HCT116 (cell line): Measurements from ENCODE around the gene ALKBH7. TPM values are rescaled to one million over a fixed set of nuclear protein-coding genes. Genes with fewer than 3 reads are reported as not detected.
"Not testable (repeated sequence)": the region's sequence is repeated elsewhere in the genome, so short reads cannot be mapped to it uniquely, and the experiment has no call there.

Experiments
- ATAC-seq: fragments of 200-7000 bp; cut with Tn5 transposase; 2 replicates; pipeline ENCODE4 v1.9.1; 2020; ENCODE audit warnings: mild to moderate bottlenecking, moderate library complexity
- BruUV-seq: library from RNA; stranded (reverse); fragments of 400-500 nt; replicated peaks from 2 replicates; lab custom pipeline; 2021; lab: Mats Ljungman, UMichigan
- CTCF ChIA-PET: fragments of 300-600 bp; sonication (Branson Sonifier 250); formaldehyde crosslinking; loops from one replicate; lab custom pipeline; 2021; ENCODE audit warnings: antibody characterized with exemption; lab: Charles Lee
- POLR2A ChIA-PET: fragments of 300-600, 350-600 bp; sonication (Branson Sonifier 250); formaldehyde crosslinking; loops from one replicate; lab custom pipeline; 2021; ENCODE audit warnings: antibody characterized with exemption; lab: Charles Lee
- RAD21 ChIA-PET, 2 experiments: fragments of 300-600 bp; sonication (Branson Sonifier 250); formaldehyde crosslinking; loops; one replicate each; lab custom pipeline; 2023; ENCODE audit warnings: low total read pairs in 2 of 2; ENCODE audit not compliant: uncharacterized antibody in 2 of 2, unreplicated experiment in 2 of 2, low non-redundant PET in 1 of 2; lab: Charles Lee
- DNase-seq: peaks from one replicate; pipeline ENCODE4 v3.0.0-alpha.2; 2010; ENCODE audit warnings: low read depth, low spot score
- H2AFZ ChIP-seq: fragments of 200-600 bp; shearing (Covaris generic), sonication (generic); 2 replicates; pipeline ENCODE4 v1.6.1; 2017; ENCODE audit warnings: low read depth, mixed run types, mixed read lengths, antibody characterized with exemption, low read length; ENCODE audit not compliant: poor library complexity, severe bottlenecking
- H3K27ac ChIP-seq: 2 replicates; pipeline ENCODE4 v1.5.1; 2012; ENCODE audit warnings: low read depth, low read length
- H3K27me3 ChIP-seq: fragments of 200-600 bp; sonication (generic); 2 replicates; pipeline ENCODE4 v1.6.1; 2016; ENCODE audit warnings: mixed run types, low read length, mixed read lengths; ENCODE audit not compliant: insufficient read depth
- H3K36me3 ChIP-seq, 2 experiments: fragments of 200-500 bp in 1 of 2; fragments of 200-600 bp in 1 of 2; sonication (Bioruptor generic) in 1 of 2; sonication (generic) in 1 of 2; 2 replicates each; pipeline versions ENCODE4 v1.5.1 to v1.6.1; 2014 to 2016; ENCODE audit warnings: low read length in 2 of 2, inconsistent platforms in 1 of 2, mixed read lengths in 1 of 2, mixed run types in 1 of 2; ENCODE audit not compliant: insufficient read depth in 2 of 2, control insufficient read depth in 1 of 2
- H3K4me1 ChIP-seq, 2 experiments: fragments of 200-600 bp in 1 of 2; sonication (generic) in 1 of 2; 2 replicates each; pipeline versions ENCODE4 v1.5.1 to v1.6.1; 2012 to 2017; ENCODE audit warnings: low read length in 2 of 2, inconsistent platforms in 1 of 2, mild to moderate bottlenecking in 1 of 2, mixed read lengths in 1 of 2, mixed run types in 1 of 2, moderate library complexity in 1 of 2; ENCODE audit not compliant: insufficient read depth in 2 of 2, control insufficient read depth in 1 of 2
- H3K4me2 ChIP-seq: fragments of 200-600 bp; sonication (generic); 2 replicates; pipeline ENCODE4 v1.6.1; 2017; ENCODE audit warnings: mixed run types, low read length, mixed read lengths
- H3K4me3 ChIP-seq, 2 experiments: fragments of 200-600 bp in 1 of 2; sonication (generic) in 1 of 2; replicated peaks in 1 of 2; 2 replicates each; pipeline ENCODE4 v1.5.1; 2011 to 2016; ENCODE audit warnings: low read length in 2 of 2, control low read depth in 1 of 2, low read depth in 1 of 2, mild to moderate bottlenecking in 1 of 2, mixed read lengths in 1 of 2, mixed run types in 1 of 2
- H3K79me2 ChIP-seq: fragments of 200-600 bp; sonication (generic); 2 replicates; pipeline ENCODE4 v1.6.1; 2017; ENCODE audit warnings: mild to moderate bottlenecking, mixed run types, low read length, moderate library complexity, mixed read lengths; ENCODE audit not compliant: insufficient read depth
- H3K9ac ChIP-seq: fragments of 200-600 bp; sonication (generic); 2 replicates; pipeline ENCODE4 v1.6.1; 2016; ENCODE audit warnings: low read length, mixed read lengths
- H3K9me2 ChIP-seq: fragments of 200-600 bp; sonication (generic), shearing (Covaris generic); 2 replicates; pipeline ENCODE4 v1.6.1; 2017; ENCODE audit warnings: mixed run types, mild to moderate bottlenecking, moderate library complexity; ENCODE audit not compliant: insufficient read depth
- H3K9me3 ChIP-seq, 2 experiments: fragments of 200-500 bp in 1 of 2; fragments of 200-600 bp in 1 of 2; sonication (Bioruptor generic) in 1 of 2; sonication (generic) in 1 of 2; 2 replicates each; pipeline ENCODE4 v1.6.1; 2014 to 2017; ENCODE audit warnings: low read length in 2 of 2, mixed read lengths in 2 of 2, inconsistent platforms in 1 of 2, low read depth in 1 of 2, mild to moderate bottlenecking in 1 of 2, mixed run types in 1 of 2, moderate library complexity in 1 of 2; ENCODE audit not compliant: control insufficient read depth in 1 of 2, insufficient read depth in 1 of 2
- H4K20me1 ChIP-seq: fragments of 200-600 bp; sonication (generic), shearing (Covaris generic); 2 replicates; pipeline ENCODE4 v1.6.1; 2017; ENCODE audit warnings: mixed run types, mild to moderate bottlenecking, moderate library complexity; ENCODE audit not compliant: insufficient read depth
- EGR1 ChIP-seq: IDR thresholded peaks from 2 replicates; pipeline ENCODE4 v1.6.1; 2012; ENCODE audit warnings: low read depth
- ELF1 ChIP-seq: IDR thresholded peaks from 2 replicates; pipeline ENCODE4 v1.6.1; 2012; ENCODE audit warnings: low read depth, borderline replicate concordance
- EZH2 ChIP-seq: fragments of 200-600 bp; sonication (generic); IDR thresholded peaks from 2 replicates; pipeline ENCODE4 v1.6.1; 2017; ENCODE audit warnings: antibody characterized with exemption, mixed run types
- SRF ChIP-seq: IDR thresholded peaks from 2 replicates; pipeline ENCODE4 v1.6.1; 2012; ENCODE audit warnings: low read depth
- YY1 ChIP-seq: IDR thresholded peaks from 2 replicates; pipeline ENCODE4 v1.6.1; 2011; ENCODE audit warnings: low read length, low read depth, moderate library complexity, mild to moderate bottlenecking; ENCODE audit not compliant: insufficient replicate concordance; ENCODE audit errors: extremely low read depth
- ZFX ChIP-seq: fragments of 450-650 bp; IDR thresholded peaks from 2 replicates; pipeline ENCODE4 v1.6.1; 2017
- ZNF274 ChIP-seq: fragments of 200-500 bp; sonication (Bioruptor generic); IDR thresholded peaks from 2 replicates; pipeline ENCODE4 v1.6.1; 2014; ENCODE audit warnings: mild to moderate bottlenecking, low read depth, low read length, inconsistent platforms
- intact Hi-C: fragments of 100-400 bp; cut with micrococcal nuclease; formaldehyde crosslinking; loops from 2 replicates; pipeline ENCODE4 v1.10.0; 2022
- total RNA-seq: library from RNA; stranded (reverse); gene quantifications from one replicate; pipeline ENCODE4 v1.2.1, GENCODE V29; 2021; ENCODE audit not compliant: unreplicated experiment
- TF ChIP-seq, protein P1 (sequence below), 3 experiments: fragments of 200-600 bp in 1 of 3; sonication (generic) in 1 of 3; IDR thresholded peaks in 2 of 3; conservative IDR thresholded peaks in 1 of 3; 2 replicates each; pipeline ENCODE4 v1.5.1; 2012 to 2017; ENCODE audit warnings: low read depth in 2 of 3, low read length in 2 of 3, antibody characterized with exemption in 1 of 3, borderline replicate concordance in 1 of 3, control low read depth in 1 of 3, mild to moderate bottlenecking in 1 of 3, mixed read lengths in 1 of 3, mixed run types in 1 of 3, moderate library complexity in 1 of 3; ENCODE audit not compliant: insufficient read depth in 1 of 3
- TF ChIP-seq, protein P2 (sequence below): IDR thresholded peaks from 2 replicates; pipeline ENCODE4 v1.6.1; 2011; ENCODE audit warnings: mild to moderate bottlenecking, low read length, moderate library complexity; ENCODE audit not compliant: insufficient replicate concordance; ENCODE audit errors: extremely low read depth
- TF ChIP-seq, protein P3 (sequence below): IDR thresholded peaks from 2 replicates; pipeline ENCODE4 v1.6.1; 2012

ALKBH7 gene
- total RNA-seq, 1 experiment from 2014 or later: 57.1 TPM

DNA sequence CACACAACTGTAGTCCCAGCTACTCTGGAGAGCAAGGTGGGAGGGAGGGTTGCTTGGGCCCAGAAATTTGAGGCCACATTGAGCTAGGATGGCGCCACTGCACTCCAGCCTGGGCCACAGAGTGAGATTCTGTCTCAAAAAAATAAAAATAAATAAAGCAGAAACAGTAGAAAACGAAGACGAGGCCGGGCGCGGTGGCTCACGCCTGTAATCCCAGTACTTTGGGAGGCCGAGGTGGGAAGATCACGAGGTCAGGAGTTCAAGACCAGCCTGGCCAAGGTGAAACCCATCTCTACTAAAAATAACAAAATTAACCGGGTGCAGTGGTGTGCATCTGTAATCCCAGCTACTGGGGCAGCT, 11.8 kb upstream of the ALKBH7 start:
- DNase-seq, H3K27me3 ChIP-seq, H4K20me1 ChIP-seq, intact Hi-C loops, H3K9me3 ChIP-seq, BruUV-seq, H3K9me2 ChIP-seq, ATAC-seq, H3K36me3 ChIP-seq: not testable (repeated sequence)
- Histone ChIP-seq H3K4me1 (peaks cover 0 to 22% of the 10 kb centered on the region in 2 experiments), H3K4me2 (peak overlapping the region; percentile 88), H3K79me2 (peaks cover 17% of the 10 kb centered on the region; the same call in 1 of the 2 replicates), H3K9ac (peak overlapping the region; percentile 89; the same call in 1 of the 2 replicates), H2AFZ (peak overlapping the region; percentile 78), H3K4me3 (peak overlapping the region; percentile 67 to 84), H3K27ac (peak overlapping the region; percentile 68; the same call in 1 of the 2 replicates)
- POLR2A ChIA-PET: interaction anchor here (0.9 to 2.0 kb wide), 2 partner anchors 12 to 170 kb away, joined by 4 to 16 read pairs; partner anchors contain the start of genes ALKBH7 and TNFSF9
- RAD21 ChIA-PET: interaction anchor here (0.5 to 0.8 kb wide), 2 partner anchors 12 to 194 kb away, joined by 3 to 4 read pairs; partner anchors contain the start of gene ALKBH7 (in 1 of the 2)
- CTCF ChIA-PET: interaction anchor here (0.6 kb wide), 2 partner anchors 144 to 155 kb away, joined by 3 to 5 read pairs; no protein-coding TSS in a partner anchor

DNA sequence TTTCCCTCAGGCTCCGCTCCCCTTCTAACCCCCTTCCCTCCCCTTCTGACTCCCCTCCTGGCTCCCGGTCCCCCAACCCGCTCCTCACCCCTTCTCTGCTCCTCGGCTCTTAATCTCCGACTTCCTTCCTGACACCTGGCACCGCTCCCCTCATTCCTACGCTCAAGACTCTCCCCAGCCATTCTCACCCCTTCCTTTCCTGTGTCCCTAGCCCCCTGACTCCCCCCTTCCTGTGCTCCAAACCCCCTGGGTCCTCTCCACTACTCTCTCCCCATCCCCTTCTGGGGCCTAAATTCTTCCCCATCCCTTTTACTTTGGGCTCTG, 10.6 kb upstream of the ALKBH7 start:
- ATAC-seq: no peak; the same call in 1 of the 2 replicates

More for the DNA sequence above, 10.6 kb upstream of the ALKBH7 start:
- Histone ChIP-seq H3K27ac (peak overlapping the region; percentile 68), H3K79me2 (peaks cover 17% of the 10 kb centered on the region; the same call in 1 of the 2 replicates), H3K36me3 (peaks cover 6 to 20% of the 10 kb centered on the region in 2 experiments), H3K9me2 (no peaks in the 10 kb centered on the region), H3K4me1 (peaks cover 0 to 22% of the 10 kb centered on the region in 2 experiments), H3K27me3 (no peaks in the 10 kb centered on the region), H3K4me3 (peak overlapping the region; percentile 67 to 84), H2AFZ (no peak overlapping the region), H3K9me3 (no peaks in the 10 kb centered on the region), H3K9ac (peak overlapping the region; percentile 89), H4K20me1 (no peaks in the 10 kb centered on the region), H3K4me2 (peak overlapping the region; percentile 88)
- ChIA-PET RAD21 (no interaction called here), POLR2A (no interaction called here), CTCF (no interaction called here)
- intact Hi-C loops: no loop called here
- no TSS peak for BruUV-seq
- no peak for DNase-seq
- TF ChIP-seq ELF1 (no peak), SRF (no peak), YY1 (no peak), EZH2 (no peak), ZNF274 (no peak), ZFX (no peak), EGR1 (no peak)
- TF ChIP-seq, protein P1, sequence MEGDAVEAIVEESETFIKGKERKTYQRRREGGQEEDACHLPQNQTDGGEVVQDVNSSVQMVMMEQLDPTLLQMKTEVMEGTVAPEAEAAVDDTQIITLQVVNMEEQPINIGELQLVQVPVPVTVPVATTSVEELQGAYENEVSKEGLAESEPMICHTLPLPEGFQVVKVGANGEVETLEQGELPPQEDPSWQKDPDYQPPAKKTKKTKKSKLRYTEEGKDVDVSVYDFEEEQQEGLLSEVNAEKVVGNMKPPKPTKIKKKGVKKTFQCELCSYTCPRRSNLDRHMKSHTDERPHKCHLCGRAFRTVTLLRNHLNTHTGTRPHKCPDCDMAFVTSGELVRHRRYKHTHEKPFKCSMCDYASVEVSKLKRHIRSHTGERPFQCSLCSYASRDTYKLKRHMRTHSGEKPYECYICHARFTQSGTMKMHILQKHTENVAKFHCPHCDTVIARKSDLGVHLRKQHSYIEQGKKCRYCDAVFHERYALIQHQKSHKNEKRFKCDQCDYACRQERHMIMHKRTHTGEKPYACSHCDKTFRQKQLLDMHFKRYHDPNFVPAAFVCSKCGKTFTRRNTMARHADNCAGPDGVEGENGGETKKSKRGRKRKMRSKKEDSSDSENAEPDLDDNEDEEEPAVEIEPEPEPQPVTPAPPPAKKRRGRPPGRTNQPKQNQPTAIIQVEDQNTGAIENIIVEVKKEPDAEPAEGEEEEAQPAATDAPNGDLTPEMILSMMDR (IDR thresholded peaks at IDR 0.05 in 2 of 3, conservative IDR thresholded peaks at IDR 0.05 in 1 of 3; ENCODE audit: borderline replicate concordance in 1 of 3, insufficient read depth in 1 of 3, low read depth in 2 of 3, low read length in 2 of 3): no peak
- TF ChIP-seq, protein P2, sequence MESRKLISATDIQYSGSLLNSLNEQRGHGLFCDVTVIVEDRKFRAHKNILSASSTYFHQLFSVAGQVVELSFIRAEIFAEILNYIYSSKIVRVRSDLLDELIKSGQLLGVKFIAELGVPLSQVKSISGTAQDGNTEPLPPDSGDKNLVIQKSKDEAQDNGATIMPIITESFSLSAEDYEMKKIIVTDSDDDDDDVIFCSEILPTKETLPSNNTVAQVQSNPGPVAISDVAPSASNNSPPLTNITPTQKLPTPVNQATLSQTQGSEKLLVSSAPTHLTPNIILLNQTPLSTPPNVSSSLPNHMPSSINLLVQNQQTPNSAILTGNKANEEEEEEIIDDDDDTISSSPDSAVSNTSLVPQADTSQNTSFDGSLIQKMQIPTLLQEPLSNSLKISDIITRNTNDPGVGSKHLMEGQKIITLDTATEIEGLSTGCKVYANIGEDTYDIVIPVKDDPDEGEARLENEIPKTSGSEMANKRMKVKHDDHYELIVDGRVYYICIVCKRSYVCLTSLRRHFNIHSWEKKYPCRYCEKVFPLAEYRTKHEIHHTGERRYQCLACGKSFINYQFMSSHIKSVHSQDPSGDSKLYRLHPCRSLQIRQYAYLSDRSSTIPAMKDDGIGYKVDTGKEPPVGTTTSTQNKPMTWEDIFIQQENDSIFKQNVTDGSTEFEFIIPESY: no peak
- TF ChIP-seq, protein P3, sequence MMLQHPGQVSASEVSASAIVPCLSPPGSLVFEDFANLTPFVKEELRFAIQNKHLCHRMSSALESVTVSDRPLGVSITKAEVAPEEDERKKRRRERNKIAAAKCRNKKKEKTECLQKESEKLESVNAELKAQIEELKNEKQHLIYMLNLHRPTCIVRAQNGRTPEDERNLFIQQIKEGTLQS: no peak
